ENCODE data around the gene MAMSTR.
A peak's percentile ranks its signal among the peaks of the same experiment; 100 is the strongest.

MAMSTR gene

GRCh38 chr19:48702701-48703100 lies 16.8 kb downstream of the MAMSTR start:
- Histone ChIP-seq H3K4me1 (ENCODE audit: control insufficient read depth, insufficient read depth, low read length) (0 out of 2 replicates have a peak, but pooled peaks cover 2% of the 10 kb centered on the region), H3K27ac (ENCODE audit: extremely low read depth, low read depth, low read length) (no peak overlapping the region), H3K4me3 (ENCODE audit: low read depth, low read length) (no peak overlapping the region), H3K9me3 (ENCODE audit: control insufficient read depth, insufficient read depth, low read depth, low read length) (no peaks in the 10 kb centered on the region), H3K36me3 (ENCODE audit: control insufficient read depth in 2 of 2, insufficient read depth in 1 of 2, low read length in 2 of 2) (peaks cover 0 to 2% of the 10 kb centered on the region in 2 experiments; a peak in 2 of 3 replicates)
- ChIA-PET CTCF (interaction anchor here (1.1 kb wide), 1 partner anchor 10 kb away, joined by 3 read pairs; no protein-coding TSS in a partner anchor), POLR2A (no interaction called here)
- TF ChIP-seq YY2 (tag by site-specific recombination; IDR thresholded peaks at IDR 0.05) (no peak), MYNN (tag by site-specific recombination; IDR thresholded peaks at IDR 0.05; ENCODE audit: borderline replicate concordance) (no peak), ZNF488 (tag by site-specific recombination; IDR thresholded peaks at IDR 0.05) (no peak), KLF10 (tag by site-specific recombination; IDR thresholded peaks at IDR 0.05) (no peak), ZNF292 (tag by site-specific recombination; IDR thresholded peaks at IDR 0.05; ENCODE audit: borderline replicate concordance, low read depth) (no peak), ZNF830 (tag by site-specific recombination; IDR thresholded peaks at IDR 0.05; ENCODE audit: low read depth) (no peak), ZNF398 (tag by site-specific recombination; IDR thresholded peaks at IDR 0.05) (no peak), KLF16 (tag by site-specific recombination; IDR thresholded peaks at IDR 0.05) (no peak), ZNF626 (tag by site-specific recombination; IDR thresholded peaks at IDR 0.05) (no peak), ZNF280D (tag by site-specific recombination; IDR thresholded peaks at IDR 0.05) (no peak), ZNF660 (tag by site-specific recombination; IDR thresholded peaks at IDR 0.05) (no peak)

- H3K9me3 ChIP-seq (ENCODE audit: control insufficient read depth, insufficient read depth, low read depth, low read length): no peaks in the 10 kb centered on the region
- CTCF ChIA-PET: interaction anchor here (0.8 to 1.6 kb wide), 4 partner anchors 9 to 23 kb away, joined by 3 to 4 read pairs (median 3); no protein-coding TSS in a partner anchor
- POLR2A ChIA-PET: interaction anchor here (1.0 to 1.8 kb wide), 2 partner anchors 10 to 16 kb away, joined by 3 to 8 read pairs; no protein-coding TSS in a partner anchor
- no peaks in the 10 kb centered on the region; a peak in 1 of 3 replicates for H3K36me3 ChIP-seq (ENCODE audit: control insufficient read depth in 2 of 2, insufficient read depth in 1 of 2, low read length in 2 of 2)
- H3K4me3 ChIP-seq (ENCODE audit: low read depth, low read length): no peak overlapping the region
- H3K27ac ChIP-seq (ENCODE audit: extremely low read depth, low read depth, low read length): no peak overlapping the region
- TF ChIP-seq ZNF214 (tag by site-specific recombination; IDR thresholded peaks at IDR 0.05; ENCODE audit: borderline replicate concordance) (no peak), MZF1 (tag by site-specific recombination; IDR thresholded peaks at IDR 0.05; ENCODE audit: borderline replicate concordance) (no peak), ZNF266 (tag by site-specific recombination; IDR thresholded peaks at IDR 0.05; ENCODE audit: low read depth) (no peak), ZSCAN18 (tag by site-specific recombination; IDR thresholded peaks at IDR 0.05) (no peak), ZNF768 (tag by site-specific recombination; IDR thresholded peaks at IDR 0.05) (peak; percentile 24; the same call in 1 of the 2 replicates), ZBTB49 (tag by site-specific recombination; IDR thresholded peaks at IDR 0.05; ENCODE audit: low read depth) (no peak), ZSCAN30 (tag by site-specific recombination; IDR thresholded peaks at IDR 0.05) (no peak), ZNF132 (tag by site-specific recombination; IDR thresholded peaks at IDR 0.05; ENCODE audit: borderline replicate concordance) (no peak)
- H3K4me1 ChIP-seq (ENCODE audit: control insufficient read depth, insufficient read depth, low read length): 0 out of 2 replicates have a peak, but pooled peaks cover 2% of the 10 kb centered on the region
Observed at GRCh38 chr19:48698046-48698445, 21.5 kb downstream of the MAMSTR start.
